ENCODE measurements around the gene PRSS57. TPM values are rescaled to one million over a fixed set of nuclear protein-coding genes. Genes with fewer than 3 reads are reported as not detected.

PRSS57 gene
- total and polyA plus RNA-seq, 2 of the 4 experiments (the other 2 are of a cell fraction): not detected

- Histone ChIP-seq H2BK20ac (ENCODE audit: low read depth, low read length) (no peak overlapping the region), H2AFZ (replicated peaks; ENCODE audit: low read length, poor library complexity) (no peak overlapping the region), H2BK120ac (ENCODE audit: low read depth, low read length) (no peak overlapping the region), H3K4me3 (ENCODE audit: insufficient read depth, low read depth, low read length) (no peak overlapping the region), H3K9me1 (ENCODE audit: insufficient read depth, low read length) (no peaks in the 10 kb centered on the region; the same call in 1 of the 2 replicates), H3K4me1 (ENCODE audit: control insufficient read depth, insufficient read depth, low read length) (peaks cover 3% of the 10 kb centered on the region; the same call in 1 of the 2 replicates), H4K5ac (ENCODE audit: low read depth, low read length) (no peak overlapping the region), H4K20me1 (ENCODE audit: insufficient read depth, low read length) (peaks cover under 1% of the 10 kb centered on the region; the same call in 1 of the 2 replicates), H2AK5ac (ENCODE audit: low read depth, low read length) (no peak overlapping the region), H4K91ac (ENCODE audit: insufficient read depth, low read depth, low read length) (no peak overlapping the region), H3K14ac (replicated peaks; ENCODE audit: low read depth, low read length) (no peak overlapping the region), H3K79me1 (ENCODE audit: low read depth in 1 of 2, low read length in 2 of 2) (peaks cover 0 to 8% of the 10 kb centered on the region in 2 experiments; a peak in 1 of 4 replicates), H3K27me3 (ENCODE audit: control insufficient read depth, insufficient read depth, low read length) (no peaks in the 10 kb centered on the region), H2BK15ac (ENCODE audit: low read depth, low read length) (no peak overlapping the region), H3K18ac (ENCODE audit: low read depth, low read length) (no peak overlapping the region), H3K27ac (ENCODE audit: insufficient read depth, low read length) (no peak overlapping the region), H2AK9ac (replicated peaks; ENCODE audit: low read depth, low read length, poor library complexity) (no peak overlapping the region), H3K36me3 (ENCODE audit: control insufficient read depth, insufficient read depth, low read length) (peaks cover 2% of the 10 kb centered on the region; the same call in 1 of the 2 replicates), H3K4ac (ENCODE audit: low read depth, low read length) (no peak overlapping the region), H3K9me3 (ENCODE audit: control insufficient read depth, insufficient read depth, low read length) (no peaks in the 10 kb centered on the region), H3K23ac (ENCODE audit: low read depth, low read length) (no peak overlapping the region), H2BK5ac (ENCODE audit: low read depth, low read length, poor library complexity, severe bottlenecking) (no peak overlapping the region), H3K9ac (ENCODE audit: low read depth, low read length) (no peak overlapping the region), H4K8ac (ENCODE audit: low read depth in 2 of 2, low read length in 2 of 2) (no peak overlapping the region), H3K56ac (ENCODE audit: extremely low read depth, insufficient read depth, low read length) (no peak overlapping the region), H3K4me2 (ENCODE audit: low read depth, low read length) (no peak overlapping the region)
- ATAC-seq (ENCODE audit: low read depth) (no peak), DNase-seq (no peak)
- in situ Hi-C loops (cut with MboI; ENCODE audit: low sequenced_read_pairs): no loop called here
- no TSS peak for BruUV-seq (replicated peaks)
- dilution Hi-C loops (cut with HindIII; ENCODE audit: low sequenced_read_pairs, unreplicated experiment): no loop called here
- 78% methylated on average over 10 of the region's 17 CpGs; no CpG with 5 or more reads in 1 of the 2 experiments for WGBS, 2 experiments (ENCODE audit: extremely low coverage in 2 of 2, insufficient read length in 1 of 2)
- ChIA-PET POLR2A (ENCODE audit: unreplicated experiment) (no interaction called here), CTCF (no interaction called here)
- intact Hi-C loops (cut with micrococcal nuclease): no loop called here
- TF ChIP-seq RAD21 (IDR thresholded peaks at IDR 0.05; ENCODE audit: low read length): no peak
Measured at GRCh38 chr19:686589-687297, 8.5 kb downstream of the PRSS57 start.

Measured in IMR-90 (cell line).